GM18867 (cell line): Measurements from ENCODE around the gene TRMT112.
A peak's percentile ranks its signal among the peaks of the same experiment; 100 is the strongest.
"Not testable (repeated sequence)": the region's sequence is repeated elsewhere in the genome, so short reads cannot be mapped to it uniquely, and the experiment has no call there.

Source experiments
- ATAC-seq: cut with Tn5 transposase; IDR thresholded peaks from one replicate; pipeline ENCODE4 v1.9.1; 2021; ENCODE audit warnings: mild to moderate bottlenecking, moderate library complexity; ENCODE audit not compliant: unreplicated experiment

Gene TRMT112

GRCh38 chr11:64331569-64332371, 14.4 kb upstream of the TRMT112 start:
- ATAC-seq = peak; percentile 54

GRCh38 chr11:64330888-64331287, 13.5 kb upstream of the TRMT112 start:
- ATAC-seq = no peak

- ATAC-seq = no peak
Measured at GRCh38 chr11:64327993-64328392, 10.6 kb upstream of the TRMT112 start.

GRCh38 chr11:64327375-64327774, 10.0 kb upstream of the TRMT112 start:
- no peak for ATAC-seq

GRCh38 chr11:64324692-64325469, 7.5 kb upstream of the TRMT112 start:
- no peak for ATAC-seq

- not testable (repeated sequence) for ATAC-seq
Measured at GRCh38 chr11:64323984-64324383, 6.6 kb upstream of the TRMT112 start.

- ATAC-seq = no peak
Measured at GRCh38 chr11:64323373-64323772, 6.0 kb upstream of the TRMT112 start.

GRCh38 chr11:64322925-64323260, 5.5 kb upstream of the TRMT112 start:
- no peak for ATAC-seq

- ATAC-seq = no peak
Measured at GRCh38 chr11:64321533-64321932, 4.2 kb upstream of the TRMT112 start.

GRCh38 chr11:64321026-64321425, 3.7 kb upstream of the TRMT112 start:
- no peak for ATAC-seq

- ATAC-seq = no peak
Measured at GRCh38 chr11:64320556-64320955, 3.2 kb upstream of the TRMT112 start.

GRCh38 chr11:64318766-64319761, 1.7 kb upstream of the TRMT112 start:
- ATAC-seq = no peak

- peak; percentile 76 for ATAC-seq
Measured at GRCh38 chr11:64317961-64318765, 804 bp upstream of the TRMT112 start, which contains the start of gene PRDX5. PRDX5 (plus strand) TSS chr11:64318121; CDS start chr11:64318216, 95 bp downstream.

- ATAC-seq = peak; percentile 9
Measured at GRCh38 chr11:64316672-64317324, 561 bp downstream of the TRMT112 start.

GRCh38 chr11:64315667-64316526, 1.5 kb downstream of the TRMT112 start:
- not testable (repeated sequence) for ATAC-seq

- no peak for ATAC-seq
Measured at GRCh38 chr11:64314805-64315561, 2.4 kb downstream of the TRMT112 start.

- no peak for ATAC-seq
Measured at GRCh38 chr11:64314146-64314804, 3.1 kb downstream of the TRMT112 start.
